Endothelial cell of umbilical vein (primary cell): ENCODE measurements around the gene COL5A1. TPM values are rescaled to one million over a fixed set of nuclear protein-coding genes. Genes with fewer than 3 reads are reported as not detected.

ENCODE experiments used
- BruUV-seq: library from RNA; stranded (reverse); fragments of 400-500 nt; replicated peaks from 2 replicates; lab custom pipeline; 2021; lab: Mats Ljungman, UMichigan
- CTCF ChIA-PET: fragments of 300-600, 350-600 bp; sonication (Branson Sonifier 250); formaldehyde crosslinking; loops from one replicate; lab custom pipeline; 2021; ENCODE audit warnings: antibody characterized with exemption, inconsistent platforms; lab: Charles Lee
- POLR2A ChIA-PET: fragments of 300-600, 350-600 bp; sonication (Branson Sonifier 250); formaldehyde crosslinking; loops from one replicate; lab custom pipeline; 2021; ENCODE audit warnings: antibody characterized with exemption, inconsistent platforms; lab: Charles Lee
- DNase-seq: peaks from one replicate; pipeline ENCODE4 v3.0.0-alpha.2; 2011; ENCODE audit warnings: low read depth, low spot score
- FAIRE-seq: peaks from 2 replicates; lab custom pipeline; 2011; peaks lifted over from hg19 to GRCh38; lab: Jason Lieb, UNC
- H2AFZ ChIP-seq: 2 replicates; pipeline ENCODE4 v1.6.0; 2012; ENCODE audit warnings: low read depth, low read length, control low read depth, inconsistent platforms
- H3K27ac ChIP-seq: 2 replicates; pipeline ENCODE4 v1.5.1; 2011; ENCODE audit warnings: low read depth, mild to moderate bottlenecking, control low read depth, low read length, moderate library complexity; ENCODE audit not compliant: insufficient read depth
- H3K27me3 ChIP-seq, 2 experiments: 2 replicates each; pipeline versions ENCODE4 v1.6.0 to v1.6.1; 2011; ENCODE audit warnings: low read length in 2 of 2, mixed read lengths in 1 of 2; ENCODE audit not compliant: control insufficient read depth in 2 of 2, insufficient read depth in 2 of 2
- H3K36me3 ChIP-seq, 2 experiments: 2 replicates in 1 of 2; 3 replicates in 1 of 2; pipeline ENCODE4 v1.5.1; 2011; ENCODE audit warnings: low read length in 2 of 2, mild to moderate bottlenecking in 1 of 2, moderate library complexity in 1 of 2; ENCODE audit not compliant: control insufficient read depth in 2 of 2, insufficient read depth in 2 of 2; ENCODE audit errors: extremely low read depth in 1 of 2
- H3K4me1 ChIP-seq: 3 replicates; pipeline ENCODE4 v1.5.1; 2011; ENCODE audit warnings: mild to moderate bottlenecking, low read length; ENCODE audit not compliant: control insufficient read depth, insufficient read depth; ENCODE audit errors: extremely low read depth
- H3K4me2 ChIP-seq: 2 replicates; pipeline ENCODE4 v1.6.1; 2011; ENCODE audit warnings: low read length, control low read depth, mixed read lengths; ENCODE audit not compliant: insufficient read depth
- H3K4me3 ChIP-seq, 3 experiments: fragments of 200-600 bp in 1 of 3; sonication (generic), shearing (Covaris generic) in 1 of 3; replicated peaks in 1 of 3; 2 replicates each; pipeline ENCODE4 v1.5.1; 2011 to 2016; ENCODE audit warnings: control low read depth in 3 of 3, low read length in 3 of 3, mild to moderate bottlenecking in 2 of 3, inconsistent platforms in 1 of 3, low read depth in 1 of 3, moderate library complexity in 1 of 3; ENCODE audit not compliant: insufficient read depth in 1 of 3
- H3K79me2 ChIP-seq: 2 replicates; pipeline ENCODE4 v1.6.0; 2012; ENCODE audit warnings: low read length, inconsistent platforms; ENCODE audit not compliant: control insufficient read depth, insufficient read depth
- H3K9ac ChIP-seq: replicated peaks from 2 replicates; pipeline ENCODE3; 2011; ENCODE audit warnings: low read length, control low read depth; ENCODE audit not compliant: insufficient read depth; ENCODE audit errors: extremely low read depth
- H3K9me1 ChIP-seq: replicated peaks from 3 replicates; pipeline ENCODE4 v1.6.0; 2011; ENCODE audit warnings: mild to moderate bottlenecking, low read length; ENCODE audit not compliant: control insufficient read depth, insufficient read depth; ENCODE audit errors: extremely low read depth
- H3K9me3 ChIP-seq: replicated peaks from 2 replicates; pipeline ENCODE4 v1.5.1; 2012; ENCODE audit warnings: low read length, inconsistent platforms; ENCODE audit not compliant: control insufficient read depth, insufficient read depth
- H4K20me1 ChIP-seq: replicated peaks from 2 replicates; pipeline ENCODE3; 2011; ENCODE audit warnings: mild to moderate bottlenecking, low read length; ENCODE audit not compliant: control insufficient read depth, insufficient read depth; ENCODE audit errors: extremely low read depth
- CTCF ChIP-seq, 2 donors: IDR thresholded peaks; 1 replicate in 1 of 2; 2 replicates in 1 of 2; pipeline ENCODE4 v1.5.1; 2011; ENCODE audit warnings: low read length in 2 of 2, mild to moderate bottlenecking in 2 of 2, moderate library complexity in 2 of 2, control low read depth in 1 of 2, inconsistent platforms in 1 of 2, low read depth in 1 of 2; ENCODE audit not compliant: insufficient read depth in 1 of 2; ENCODE audit errors: extremely low read depth in 1 of 2
- EZH2 ChIP-seq: IDR thresholded peaks from 2 replicates; pipeline ENCODE4 v1.6.1; 2012; ENCODE audit warnings: borderline replicate concordance, low read depth, mild to moderate bottlenecking, moderate library complexity, low read length, inconsistent platforms; ENCODE audit not compliant: severe bottlenecking
- FOS ChIP-seq: IDR thresholded peaks from 2 replicates; pipeline ENCODE4 v1.6.1; 2011; ENCODE audit warnings: mild to moderate bottlenecking, low read length, moderate library complexity, borderline replicate concordance; ENCODE audit not compliant: insufficient read depth
- GATA2 ChIP-seq: IDR thresholded peaks from 2 replicates; pipeline ENCODE4 v1.7.0; 2011; ENCODE audit warnings: low read depth, mild to moderate bottlenecking, moderate library complexity, mixed read lengths, low read length; ENCODE audit not compliant: insufficient read length, insufficient read depth
- JUN ChIP-seq: IDR thresholded peaks from 2 replicates; pipeline ENCODE4 v1.6.1; 2011; ENCODE audit warnings: borderline replicate concordance, low read depth; ENCODE audit not compliant: insufficient read length, insufficient read depth
- MAX ChIP-seq: IDR thresholded peaks from 2 replicates; pipeline ENCODE4 v1.6.1; 2011; ENCODE audit not compliant: insufficient read depth, insufficient read length
- MYC ChIP-seq: IDR thresholded peaks from one replicate; pipeline ENCODE4 v1.6.1; 2011; ENCODE audit warnings: mild to moderate bottlenecking, low read depth, low read length
- POLR2A ChIP-seq: IDR thresholded peaks from 2 replicates; pipeline ENCODE4 v1.6.1; 2012; ENCODE audit warnings: low read depth, mild to moderate bottlenecking, control low read depth, low read length
- POLR2AphosphoS5 ChIP-seq: IDR thresholded peaks from 2 replicates; pipeline ENCODE4 v1.6.1; 2012; ENCODE audit warnings: low read depth, mild to moderate bottlenecking, control low read depth, low read length, moderate library complexity; ENCODE audit not compliant: insufficient read depth
- dilution Hi-C: fragments of 300-500 bp; cut with MboI; formaldehyde crosslinking; loops from one replicate; pipeline ENCODE4 v1.15.0; 2019; ENCODE audit warnings: low sequenced_read_pairs; ENCODE audit not compliant: extremely low pct_ligation_motif_present
- intact Hi-C: fragments of 100-400 bp; cut with micrococcal nuclease; formaldehyde crosslinking; loops from one replicate; pipeline ENCODE4 v1.10.0; 2022
- polyA plus RNA-seq, 4 experiments: library from polyadenylated mRNA; depleted of rRNA in 3 of 4; stranded (reverse) in 3 of 4; unstranded in 1 of 4; fragments of >200 nt; gene quantifications; 2 replicates each; pipeline versions ENCODE4 v1.2.1 to v1.2.3, GENCODE V29; 2011 to 2012; ENCODE audit warnings: missing spikeins in 1 of 4
- total RNA-seq: library from RNA; stranded (reverse); gene quantifications from 2 replicates; pipeline ENCODE4 v1.2.3, GENCODE V29; 2021

The COL5A1 gene
- total and polyA plus RNA-seq, 2 donors (not counting 3 experiments of a cell fraction or from before 2014, with no cell fraction given), result 97.4 to 175 TPM

GRCh38 chr9:134813841-134814240, 172.2 kb downstream of the COL5A1 start:
- no peak for DNase-seq
- no peak overlapping the region for H2AFZ ChIP-seq
- no peaks in the 10 kb centered on the region for H4K20me1 ChIP-seq
- dilution Hi-C loops, result no loop called here
- TF ChIP-seq EZH2 (no peak), GATA2 (no peak), JUN (no peak), MAX (no peak), FOS (no peak), CTCF (IDR thresholded peaks at IDR 0.05; ENCODE audit: extremely low read depth in 1 of 2, insufficient read depth in 1 of 2, low read depth in 1 of 2, low read length in 2 of 2) (no peak), POLR2AphosphoS5 (no peak), POLR2A (no peak), MYC (no peak)
- POLR2A ChIA-PET, result interaction anchor here (0.6 kb wide), 1 partner anchor 211 kb away, joined by 3 read pairs; no protein-coding TSS in a partner anchor
- no TSS peak for BruUV-seq
- H3K4me3 ChIP-seq, result no peak overlapping the region
- CTCF ChIA-PET, result no interaction called here
- H3K27ac ChIP-seq, result no peak overlapping the region
- peaks cover 3 to 46% of the 10 kb centered on the region in 2 experiments for H3K36me3 ChIP-seq
- H3K27me3 ChIP-seq, result no peaks in the 10 kb centered on the region
- no peak overlapping the region for H3K4me2 ChIP-seq
- H3K79me2 ChIP-seq, result no peaks in the 10 kb centered on the region
- H3K9me3 ChIP-seq, result no peaks in the 10 kb centered on the region
- intact Hi-C loops, result no loop called here
- no peak overlapping the region for H3K9ac ChIP-seq
- H3K9me1 ChIP-seq, result no peaks in the 10 kb centered on the region
- H3K4me1 ChIP-seq, result no peaks in the 10 kb centered on the region
- no peak for FAIRE-seq
